ENCODE measurements around the gene GALNT13.

GALNT13 gene

GRCh38 chr2:154307007-154307406 lies 435.3 kb downstream of the GALNT13 start:
- no peaks in the 10 kb centered on the region for H3K9me3 ChIP-seq (ENCODE audit: control insufficient read depth, low read length)
- no peak overlapping the region for H3K4me3 ChIP-seq (ENCODE audit: insufficient read depth, low read depth, low read length, poor library complexity, severe bottlenecking)
- no peak overlapping the region for H3K27ac ChIP-seq (ENCODE audit: insufficient read depth, low read length, poor library complexity, severe bottlenecking)
- no peak for DNase-seq
- no peaks in the 10 kb centered on the region for H3K4me1 ChIP-seq (ENCODE audit: control insufficient read depth, insufficient read depth, low read length, poor library complexity, severe bottlenecking)
- H3K27me3 ChIP-seq (replicated peaks; ENCODE audit: control insufficient read depth, insufficient read depth, low read length, poor library complexity, severe bottlenecking): no peaks in the 10 kb centered on the region
- H3K36me3 ChIP-seq (ENCODE audit: control insufficient read depth, insufficient read depth, low read length): no peaks in the 10 kb centered on the region

GRCh38 chr2:154324601-154325000 lies 452.9 kb downstream of the GALNT13 start:
- no peaks in the 10 kb centered on the region for H3K27me3 ChIP-seq (replicated peaks; ENCODE audit: control insufficient read depth, insufficient read depth, low read length, poor library complexity, severe bottlenecking)
- DNase-seq: no peak

GRCh38 chr2:154329510-154329909 lies 457.8 kb downstream of the GALNT13 start:
- DNase-seq: no peak
- Histone ChIP-seq H3K36me3 (ENCODE audit: control insufficient read depth, insufficient read depth, low read length) (no peaks in the 10 kb centered on the region), H3K4me3 (ENCODE audit: insufficient read depth, low read depth, low read length, poor library complexity, severe bottlenecking) (no peak overlapping the region), H3K4me1 (ENCODE audit: control insufficient read depth, insufficient read depth, low read length, poor library complexity, severe bottlenecking) (no peaks in the 10 kb centered on the region), H3K27me3 (replicated peaks; ENCODE audit: control insufficient read depth, insufficient read depth, low read length, poor library complexity, severe bottlenecking) (no peaks in the 10 kb centered on the region), H3K27ac (ENCODE audit: insufficient read depth, low read length, poor library complexity, severe bottlenecking) (no peak overlapping the region), H3K9me3 (ENCODE audit: control insufficient read depth, low read length) (no peaks in the 10 kb centered on the region)

More at GRCh38 chr2:154324601-154325000, 452.9 kb downstream of the GALNT13 start:
- Histone ChIP-seq H3K4me3 (ENCODE audit: insufficient read depth, low read depth, low read length, poor library complexity, severe bottlenecking) (no peak overlapping the region), H3K4me1 (ENCODE audit: control insufficient read depth, insufficient read depth, low read length, poor library complexity, severe bottlenecking) (no peaks in the 10 kb centered on the region), H3K36me3 (ENCODE audit: control insufficient read depth, insufficient read depth, low read length) (no peaks in the 10 kb centered on the region), H3K9me3 (ENCODE audit: control insufficient read depth, low read length) (no peaks in the 10 kb centered on the region), H3K27ac (ENCODE audit: insufficient read depth, low read length, poor library complexity, severe bottlenecking) (no peak overlapping the region)

- no peak overlapping the region for H3K4me3 ChIP-seq (ENCODE audit: insufficient read depth, low read depth, low read length, poor library complexity, severe bottlenecking)
- H3K36me3 ChIP-seq (ENCODE audit: control insufficient read depth, insufficient read depth, low read length): no peaks in the 10 kb centered on the region
- no peaks in the 10 kb centered on the region for H3K4me1 ChIP-seq (ENCODE audit: control insufficient read depth, insufficient read depth, low read length, poor library complexity, severe bottlenecking)
- H3K27ac ChIP-seq (ENCODE audit: insufficient read depth, low read length, poor library complexity, severe bottlenecking): no peak overlapping the region
- DNase-seq: no peak
- H3K27me3 ChIP-seq (replicated peaks; ENCODE audit: control insufficient read depth, insufficient read depth, low read length, poor library complexity, severe bottlenecking): no peaks in the 10 kb centered on the region
- H3K9me3 ChIP-seq (ENCODE audit: control insufficient read depth, low read length): no peaks in the 10 kb centered on the region
These were observed 460.1 kb downstream of the GALNT13 start for GRCh38 chr2:154331784-154332183.

GRCh38 chr2:154336201-154336600 lies 464.5 kb downstream of the GALNT13 start:
- Histone ChIP-seq H3K4me3 (ENCODE audit: insufficient read depth, low read depth, low read length, poor library complexity, severe bottlenecking) (no peak overlapping the region), H3K27ac (ENCODE audit: insufficient read depth, low read length, poor library complexity, severe bottlenecking) (no peak overlapping the region), H3K9me3 (ENCODE audit: control insufficient read depth, low read length) (no peaks in the 10 kb centered on the region), H3K36me3 (ENCODE audit: control insufficient read depth, insufficient read depth, low read length) (no peaks in the 10 kb centered on the region), H3K4me1 (ENCODE audit: control insufficient read depth, insufficient read depth, low read length, poor library complexity, severe bottlenecking) (no peaks in the 10 kb centered on the region), H3K27me3 (replicated peaks; ENCODE audit: control insufficient read depth, insufficient read depth, low read length, poor library complexity, severe bottlenecking) (no peaks in the 10 kb centered on the region)
- DNase-seq: no peak

- Histone ChIP-seq H3K27ac (ENCODE audit: insufficient read depth, low read length, poor library complexity, severe bottlenecking) (no peak overlapping the region), H3K4me1 (ENCODE audit: control insufficient read depth, insufficient read depth, low read length, poor library complexity, severe bottlenecking) (no peaks in the 10 kb centered on the region), H3K4me3 (ENCODE audit: insufficient read depth, low read depth, low read length, poor library complexity, severe bottlenecking) (no peak overlapping the region), H3K36me3 (ENCODE audit: control insufficient read depth, insufficient read depth, low read length) (no peaks in the 10 kb centered on the region), H3K9me3 (ENCODE audit: control insufficient read depth, low read length) (no peaks in the 10 kb centered on the region), H3K27me3 (replicated peaks; ENCODE audit: control insufficient read depth, insufficient read depth, low read length, poor library complexity, severe bottlenecking) (no peaks in the 10 kb centered on the region)
- no peak for DNase-seq
These were observed 466.7 kb downstream of the GALNT13 start for GRCh38 chr2:154338352-154338967.

- no peak overlapping the region for H3K27ac ChIP-seq (ENCODE audit: insufficient read depth, low read length, poor library complexity, severe bottlenecking)
- H3K27me3 ChIP-seq (replicated peaks; ENCODE audit: control insufficient read depth, insufficient read depth, low read length, poor library complexity, severe bottlenecking): no peaks in the 10 kb centered on the region
- no peaks in the 10 kb centered on the region for H3K4me1 ChIP-seq (ENCODE audit: control insufficient read depth, insufficient read depth, low read length, poor library complexity, severe bottlenecking)
- no peaks in the 10 kb centered on the region for H3K36me3 ChIP-seq (ENCODE audit: control insufficient read depth, insufficient read depth, low read length)
- DNase-seq: no peak
- H3K4me3 ChIP-seq (ENCODE audit: insufficient read depth, low read depth, low read length, poor library complexity, severe bottlenecking): no peak overlapping the region
- H3K9me3 ChIP-seq (ENCODE audit: control insufficient read depth, low read length): no peaks in the 10 kb centered on the region
These were observed 471.6 kb downstream of the GALNT13 start for GRCh38 chr2:154343282-154343681.

- no peak for DNase-seq
- H3K36me3 ChIP-seq (ENCODE audit: control insufficient read depth, insufficient read depth, low read length): no peaks in the 10 kb centered on the region
- no peaks in the 10 kb centered on the region for H3K9me3 ChIP-seq (ENCODE audit: control insufficient read depth, low read length)
- no peak overlapping the region for H3K4me3 ChIP-seq (ENCODE audit: insufficient read depth, low read depth, low read length, poor library complexity, severe bottlenecking)
- no peaks in the 10 kb centered on the region for H3K27me3 ChIP-seq (replicated peaks; ENCODE audit: control insufficient read depth, insufficient read depth, low read length, poor library complexity, severe bottlenecking)
- H3K27ac ChIP-seq (ENCODE audit: insufficient read depth, low read length, poor library complexity, severe bottlenecking): no peak overlapping the region
- H3K4me1 ChIP-seq (ENCODE audit: control insufficient read depth, insufficient read depth, low read length, poor library complexity, severe bottlenecking): no peaks in the 10 kb centered on the region
These were observed 479.2 kb downstream of the GALNT13 start for GRCh38 chr2:154350911-154351310.

- no peak for DNase-seq
- Histone ChIP-seq H3K27me3 (replicated peaks; ENCODE audit: control insufficient read depth, insufficient read depth, low read length, poor library complexity, severe bottlenecking) (no peaks in the 10 kb centered on the region), H3K36me3 (ENCODE audit: control insufficient read depth, insufficient read depth, low read length) (no peaks in the 10 kb centered on the region), H3K4me3 (ENCODE audit: insufficient read depth, low read depth, low read length, poor library complexity, severe bottlenecking) (no peak overlapping the region), H3K27ac (ENCODE audit: insufficient read depth, low read length, poor library complexity, severe bottlenecking) (no peak overlapping the region), H3K9me3 (ENCODE audit: control insufficient read depth, low read length) (no peaks in the 10 kb centered on the region), H3K4me1 (ENCODE audit: control insufficient read depth, insufficient read depth, low read length, poor library complexity, severe bottlenecking) (no peaks in the 10 kb centered on the region)
These were observed 489.6 kb downstream of the GALNT13 start for GRCh38 chr2:154361276-154361675.

- H3K9me3 ChIP-seq (ENCODE audit: control insufficient read depth, low read length): no peaks in the 10 kb centered on the region
- no peak overlapping the region for H3K27ac ChIP-seq (ENCODE audit: insufficient read depth, low read length, poor library complexity, severe bottlenecking)
- no peak overlapping the region for H3K4me3 ChIP-seq (ENCODE audit: insufficient read depth, low read depth, low read length, poor library complexity, severe bottlenecking)
- no peaks in the 10 kb centered on the region for H3K27me3 ChIP-seq (replicated peaks; ENCODE audit: control insufficient read depth, insufficient read depth, low read length, poor library complexity, severe bottlenecking)
- no peak for DNase-seq
- H3K36me3 ChIP-seq (ENCODE audit: control insufficient read depth, insufficient read depth, low read length): no peaks in the 10 kb centered on the region
- H3K4me1 ChIP-seq (ENCODE audit: control insufficient read depth, insufficient read depth, low read length, poor library complexity, severe bottlenecking): no peaks in the 10 kb centered on the region
These were observed 496.4 kb downstream of the GALNT13 start for GRCh38 chr2:154368153-154368552.
